HepG2 (cell line): ENCODE results near the gene FCRLA. TPM values are rescaled to one million over a fixed set of nuclear protein-coding genes. Genes with fewer than 3 reads are reported as not detected.

Source experiments
- AHR ChIP-seq: IDR thresholded peaks from 2 replicates; pipeline ENCODE4 v1.6.1; 2018; ENCODE audit warnings: missing genetic modification reagents, missing compliant biosample characterization
- ATM ChIP-seq: fragments of 450-650 bp; IDR thresholded peaks from 2 replicates; pipeline ENCODE4 v1.7.1; 2017; ENCODE audit warnings: mild to moderate bottlenecking, borderline replicate concordance
- CBX2 ChIP-seq, 2 experiments: fragments of 200-600 bp in 1 of 2; sonication (generic); formaldehyde crosslinking in 1 of 2; IDR thresholded peaks; 2 replicates each; pipeline versions ENCODE4 v1.7.0 to v1.8.1; 2018 to 2022; ENCODE audit warnings: low read depth in 2 of 2, low read length in 1 of 2, mild to moderate bottlenecking in 1 of 2, missing genetic modification reagents in 1 of 2
- HNF1B ChIP-seq: sonication (generic); formaldehyde crosslinking; IDR thresholded peaks from 2 replicates; pipeline ENCODE4 v1.5.1; 2020; ENCODE audit warnings: mild to moderate bottlenecking, moderate library complexity, missing genetic modification reagents
- MXI1 ChIP-seq: IDR thresholded peaks from 3 replicates; pipeline ENCODE4 v1.6.1; 2012; ENCODE audit warnings: low read depth, low read length, inconsistent platforms, borderline replicate concordance
- POLR2G ChIP-seq: fragments of 200-400 bp; formaldehyde crosslinking; IDR thresholded peaks from 2 replicates; pipeline ENCODE4 v1.6.1; 2018; ENCODE audit warnings: mild to moderate bottlenecking, low read depth, low read length, moderate library complexity
- PRMT3 ChIP-seq: sonication (generic); formaldehyde crosslinking; IDR thresholded peaks from 2 replicates; pipeline ENCODE4 v1.8.1; 2022; ENCODE audit warnings: low read depth, mild to moderate bottlenecking, moderate library complexity, missing genetic modification reagents, borderline replicate concordance
- SMARCC2 ChIP-seq: fragments of 450-650 bp; IDR thresholded peaks from 2 replicates; pipeline ENCODE4 v1.6.1; 2017; ENCODE audit warnings: antibody characterized with exemption, mild to moderate bottlenecking
- SSRP1 ChIP-seq: IDR thresholded peaks from 2 replicates; pipeline ENCODE4 v1.6.1; 2016; ENCODE audit warnings: control low read depth
- TIGD3 ChIP-seq: sonication (generic); formaldehyde crosslinking; IDR thresholded peaks from 2 replicates; pipeline ENCODE4 v1.5.1; 2020; ENCODE audit warnings: mild to moderate bottlenecking, missing genetic modification reagents, borderline replicate concordance
- ZBTB46 ChIP-seq: sonication (generic); formaldehyde crosslinking; IDR thresholded peaks from 2 replicates; pipeline ENCODE4 v1.4.0; 2020; ENCODE audit warnings: mild to moderate bottlenecking, missing genetic modification reagents, borderline replicate concordance
- ZNF234 ChIP-seq: sonication (generic); formaldehyde crosslinking; conservative IDR thresholded peaks from 2 replicates; pipeline ENCODE4 v1.5.1; 2020; ENCODE audit warnings: mild to moderate bottlenecking, missing genetic modification reagents
- ZNF276 ChIP-seq: sonication (generic); formaldehyde crosslinking; IDR thresholded peaks from 2 replicates; pipeline ENCODE4 v1.4.0; 2020; ENCODE audit warnings: mild to moderate bottlenecking, low read depth, missing genetic modification reagents
- ZNF512B ChIP-seq: sonication (generic); formaldehyde crosslinking; IDR thresholded peaks from 2 replicates; pipeline ENCODE4 v1.5.1; 2020; ENCODE audit warnings: missing genetic modification reagents, mild to moderate bottlenecking, borderline replicate concordance
- ZNF543 ChIP-seq: sonication (generic); formaldehyde crosslinking; IDR thresholded peaks from 2 replicates; pipeline ENCODE4 v1.4.0; 2020; ENCODE audit warnings: mild to moderate bottlenecking, missing genetic modification reagents
- ZNF607 ChIP-seq: sonication (generic); formaldehyde crosslinking; IDR thresholded peaks from 2 replicates; pipeline ENCODE4 v1.5.1; 2020; ENCODE audit warnings: missing genetic modification reagents, mild to moderate bottlenecking, borderline replicate concordance
- ZNF850 ChIP-seq: sonication (generic); formaldehyde crosslinking; conservative IDR thresholded peaks from 2 replicates; pipeline ENCODE4 v1.9.0; 2021; ENCODE audit warnings: mild to moderate bottlenecking, missing genetic modification reagents
- polyA plus RNA-seq, 8 experiments: library from polyadenylated mRNA; depleted of rRNA in 3 of 8; stranded (reverse) in 7 of 8; unstranded in 1 of 8; fragments of >200 nt; fragmentation: Illumina TruSeq in 4 of 8; extraction: Trizol in 4 of 8; gene quantifications; 2 replicates each; pipeline versions ENCODE4 v1.2.1 to v1.2.3, GENCODE V29; 2011 to 2016; ENCODE audit warnings: low read depth in 4 of 8, missing spikeins in 1 of 8, mixed read lengths in 1 of 8; ENCODE audit not compliant: insufficient read depth in 1 of 8
- total RNA-seq, 5 experiments: library from RNA; depleted of rRNA; stranded (reverse); fragments of >200 nt; fragmentation: Illumina TruSeq; extraction: Trizol; gene quantifications; 2 replicates each; pipeline ENCODE4 v1.2.3, GENCODE V29; 2016; ENCODE audit warnings: low read depth in 1 of 5

The FCRLA gene
- total and polyA plus RNA-seq, 2 of the 13 experiments (the other 11 are each of a cell fraction or from before 2014, with no cell fraction given), result not detected

GRCh38 chr1:161727256-161727924 lies 20.4 kb downstream of the FCRLA start (continued):
- TF ChIP-seq ZNF512B (CRISPR knock-in tag), result no peak
- no peak for TF ChIP-seq CBX2 (IDR thresholded peaks at IDR 0.05; ENCODE audit: low read depth, low read length)
- 0 out of 2 replicates have a peak, but pooled peaks have one; percentile 1 for TF ChIP-seq CBX2 (CRISPR knock-in tag; IDR thresholded peaks at IDR 0.05; ENCODE audit: low read depth)
- TF ChIP-seq AHR (CRISPR knock-in tag), result no peak
- TF ChIP-seq PRMT3, result no peak
- no peak for TF ChIP-seq ZNF850
- TF ChIP-seq ZBTB46 (CRISPR knock-in tag), result no peak
- no peak for TF ChIP-seq ATM
- TF ChIP-seq SSRP1 (CRISPR knock-in tag), result no peak
- TF ChIP-seq ZNF543, result no peak
- 0 out of 2 replicates have a peak, but pooled peaks have one; percentile 49 for TF ChIP-seq ZNF607 (CRISPR knock-in tag)
- no peak for TF ChIP-seq HNF1B (CRISPR knock-in tag)
- no peak for TF ChIP-seq MXI1
- TF ChIP-seq SMARCC2, result no peak
- TF ChIP-seq ZNF276 (CRISPR knock-in tag), result no peak
- TF ChIP-seq ZNF234, result no peak
- TF ChIP-seq POLR2G, result no peak
- no peak for TF ChIP-seq TIGD3 (CRISPR knock-in tag)
